B cell (primary cell): ENCODE measurements around the gene KRIT1. TPM values are rescaled to one million over a fixed set of nuclear protein-coding genes. Genes with fewer than 3 reads are reported as not detected.

Experiments
- ATAC-seq: fragments of 200-7000 bp; cut with Tn5 transposase; one replicate; pipeline ENCODE4 v1.10.0; 2021; ENCODE audit warnings: low read depth, mild to moderate bottlenecking, moderate number of reproducible peaks, moderate library complexity
- CTCF ChIA-PET: fragments of 350-600 bp; sonication (Branson Sonifier 250); formaldehyde crosslinking; loops from one replicate; lab custom pipeline; 2021; ENCODE audit warnings: antibody characterized with exemption, inconsistent platforms; lab: Charles Lee
- POLR2A ChIA-PET: fragments of 350-600 bp; sonication (Branson Sonifier 250); formaldehyde crosslinking; loops from one replicate; lab custom pipeline; 2021; ENCODE audit warnings: antibody characterized with exemption; lab: Charles Lee
- DNase-seq: peaks from one replicate; pipeline ENCODE4 v3.0.0; 2013
- H2AFZ ChIP-seq: 2 replicates; pipeline ENCODE4 v1.6.1; 2012; ENCODE audit warnings: mild to moderate bottlenecking, low read depth, low read length; ENCODE audit not compliant: insufficient read depth, poor library complexity, severe bottlenecking
- H3K27ac ChIP-seq, 2 donors: 1 replicate in 1 of 2; 2 replicates in 1 of 2; pipeline ENCODE4 v1.5.1; 2012 to 2013; ENCODE audit warnings: low read length in 2 of 2, mild to moderate bottlenecking in 2 of 2, moderate library complexity in 1 of 2
- H3K27me3 ChIP-seq, 4 experiments: fragments of 200-600 bp in 1 of 4; sonication (generic) in 1 of 4; replicated peaks in 1 of 4; 1 replicate in 2 of 4; 2 replicates in 2 of 4; pipeline versions ENCODE4 v1.6.1 to v1.7.0; 2013 to 2016; ENCODE audit warnings: low read length in 3 of 4, mild to moderate bottlenecking in 2 of 4, mixed read lengths in 1 of 4, moderate library complexity in 1 of 4; ENCODE audit not compliant: insufficient read depth in 4 of 4, control insufficient read depth in 3 of 4; ENCODE audit errors: control extremely low read depth in 1 of 4
- H3K36me3 ChIP-seq, 2 experiments: replicated peaks in 1 of 2; 1 replicate in 1 of 2; 2 replicates in 1 of 2; pipeline versions ENCODE4 v1.6.1 to v1.7.1; 2013; ENCODE audit warnings: low read length in 1 of 2; ENCODE audit not compliant: insufficient read depth in 2 of 2, control insufficient read depth in 1 of 2; ENCODE audit errors: control extremely low read depth in 1 of 2, extremely low read depth in 1 of 2
- H3K4me1 ChIP-seq, 2 donors: fragments of 200-600 bp in 1 of 2; sonication (generic) in 1 of 2; 1 replicate in 1 of 2; 2 replicates in 1 of 2; pipeline versions ENCODE4 v1.5.1 to v1.6.1; 2013 to 2017; ENCODE audit warnings: low read length in 2 of 2; ENCODE audit not compliant: control insufficient read depth in 2 of 2, insufficient read depth in 2 of 2
- H3K4me2 ChIP-seq: replicated peaks from 2 replicates; pipeline ENCODE3; 2012; ENCODE audit warnings: mild to moderate bottlenecking, low read depth, low read length; ENCODE audit not compliant: poor library complexity, severe bottlenecking
- H3K4me3 ChIP-seq, 5 experiments: fragments of 200-600 bp in 1 of 5; sonication (generic) in 1 of 5; 1 replicate in 3 of 5; 2 replicates in 2 of 5; pipeline versions ENCODE4 v1.5.1 to v1.7.0; 2011 to 2016; ENCODE audit warnings: low read length in 4 of 5, mild to moderate bottlenecking in 4 of 5, low read depth in 2 of 5, control low read depth in 1 of 5, moderate library complexity in 1 of 5; ENCODE audit not compliant: insufficient read depth in 1 of 5; ENCODE audit errors: control extremely low read depth in 1 of 5, extremely low read depth in 1 of 5
- H3K79me2 ChIP-seq: fragments of 200-600 bp; sonication (generic); one replicate; pipeline ENCODE4 v1.6.0; 2016; ENCODE audit warnings: low read length; ENCODE audit not compliant: control insufficient read depth, insufficient read depth
- H3K9ac ChIP-seq: fragments of 200-600 bp; sonication (generic); 2 replicates; pipeline ENCODE4 v1.6.1; 2017; ENCODE audit warnings: mild to moderate bottlenecking, low read length, moderate library complexity
- H3K9me3 ChIP-seq, 3 donors: one replicate each; pipeline versions ENCODE4 v1.6.1 to v1.7.1; 2013; ENCODE audit warnings: low read length in 2 of 3; ENCODE audit not compliant: control insufficient read depth in 2 of 3, insufficient read depth in 1 of 3; ENCODE audit errors: control extremely low read depth in 1 of 3
- H4K20me1 ChIP-seq: 2 replicates; pipeline ENCODE4 v1.6.0; 2012; ENCODE audit warnings: mild to moderate bottlenecking, low read length; ENCODE audit not compliant: insufficient read depth, control insufficient read depth, poor library complexity, severe bottlenecking
- H3K27ac Mint-ChIP-seq: one replicate; pipeline ENCODE4 v1.8.0; 2021; ENCODE audit warnings: mixed read lengths
- H3K27me3 Mint-ChIP-seq: one replicate; pipeline ENCODE4 v1.8.0; 2021; ENCODE audit warnings: mixed read lengths
- H3K4me1 Mint-ChIP-seq: one replicate; pipeline ENCODE4 v1.8.0; 2021; ENCODE audit warnings: mixed read lengths
- H3K4me3 Mint-ChIP-seq: one replicate; pipeline ENCODE4 v1.8.0; 2021; ENCODE audit warnings: mixed read lengths
- H3K9me3 Mint-ChIP-seq: one replicate; pipeline ENCODE4 v1.8.0; 2022; ENCODE audit warnings: mixed read lengths; ENCODE audit not compliant: insufficient read depth
- CTCF ChIP-seq: fragments of 200-600 bp; IDR thresholded peaks from one replicate; pipeline ENCODE4 v1.8.0; 2022; ENCODE audit warnings: antibody characterized with exemption, mild to moderate bottlenecking
- EZH2 ChIP-seq: IDR thresholded peaks from 2 replicates; pipeline ENCODE4 v1.6.1; 2012; ENCODE audit warnings: borderline replicate concordance, low read depth, mild to moderate bottlenecking, moderate library complexity, low read length; ENCODE audit not compliant: insufficient read depth, poor library complexity, severe bottlenecking
- WGBS: methylation state at CpG from one replicate; pipeline ENCODE4 v1.1.5; 2013; ENCODE audit warnings: missing lambda C conversion rate; ENCODE audit not compliant: insufficient coverage; 5-methylcytosine and 5-hydroxymethylcytosine counted together
- intact Hi-C: fragments of 100-400 bp; cut with micrococcal nuclease; formaldehyde crosslinking; loops from one replicate; pipeline ENCODE4 v1.10.0; 2022
- polyA plus RNA-seq: library from polyadenylated mRNA; depleted of rRNA; stranded (reverse); fragments of >200 nt; gene quantifications from 2 replicates; pipeline ENCODE4 v1.2.3, GENCODE V29; 2012
- total RNA-seq, 2 donors: library from RNA; stranded (reverse); fragments of 120-200 nt in 1 of 2; gene quantifications; 1 replicate in 1 of 2; 2 replicates in 1 of 2; pipeline versions ENCODE4 v1.2.3 to v1.2.4, GENCODE V29; 2013 to 2022

KRIT1 gene
- total and polyA plus RNA-seq, 2 donors (not counting 1 experiment from before 2014, with no cell fraction given): 25.0 to 78.1 TPM

- no peak overlapping the region for H3K27ac ChIP-seq
- DNase-seq (no peak), ATAC-seq (no peak)
- CTCF ChIA-PET: interaction anchor here (0.6 kb wide), 1 partner anchor 95 kb away, joined by 3 read pairs; no protein-coding TSS in a partner anchor
- H2AFZ ChIP-seq: no peak overlapping the region
- no peak overlapping the region for H3K27ac Mint-ChIP-seq
- no peaks in the 10 kb centered on the region for H4K20me1 ChIP-seq
- no peak overlapping the region for H3K9ac ChIP-seq
- no peak overlapping the region for H3K4me3 Mint-ChIP-seq
- intact Hi-C loops: no loop called here
- H3K4me1 ChIP-seq: no peaks in the 10 kb centered on the region
- no peak overlapping the region for H3K4me3 ChIP-seq
- H3K79me2 ChIP-seq: no peaks in the 10 kb centered on the region
- H3K9me3 ChIP-seq: no peaks in the 10 kb centered on the region
- peaks cover 12% of the 10 kb centered on the region for H3K9me3 Mint-ChIP-seq
- H3K27me3 Mint-ChIP-seq: no peaks in the 10 kb centered on the region
- H3K27me3 ChIP-seq: no peaks in the 10 kb centered on the region
- H3K36me3 ChIP-seq: peaks cover 2 to 45% of the 10 kb centered on the region in 2 experiments
- POLR2A ChIA-PET: no interaction called here
- no peak for TF ChIP-seq CTCF
- TF ChIP-seq EZH2: no peak
- no peaks in the 10 kb centered on the region for H3K4me1 Mint-ChIP-seq
- WGBS: 100% methylated on average over 2 of the region's 2 CpGs
- no peak overlapping the region for H3K4me2 ChIP-seq
Measured at GRCh38 chr7:92228100-92228499, 17.6 kb downstream of the KRIT1 start.

- Histone ChIP-seq H3K79me2 (no peaks in the 10 kb centered on the region), H3K4me3 (no peak overlapping the region), H2AFZ (no peak overlapping the region), H3K4me2 (no peak overlapping the region), H3K27me3 (no peaks in the 10 kb centered on the region), H4K20me1 (no peaks in the 10 kb centered on the region), H3K4me1 (no peaks in the 10 kb centered on the region), H3K9ac (no peak overlapping the region), H3K36me3 (peaks cover 2 to 45% of the 10 kb centered on the region in 2 experiments), H3K27ac (no peak overlapping the region), H3K9me3 (no peaks in the 10 kb centered on the region)
- POLR2A ChIA-PET: no interaction called here
- Mint-ChIP-seq H3K27me3 (no peaks in the 10 kb centered on the region), H3K27ac (no peak overlapping the region), H3K4me1 (no peaks in the 10 kb centered on the region), H3K4me3 (no peak overlapping the region), H3K9me3 (peaks cover 12% of the 10 kb centered on the region)
- no CpG with 5 or more reads among the region's 4 CpGs for WGBS
- ATAC-seq (no peak), DNase-seq (no peak)
- CTCF ChIA-PET: no interaction called here
- intact Hi-C loops: no loop called here
- no peak for TF ChIP-seq EZH2
- no peak for TF ChIP-seq CTCF
Measured at GRCh38 chr7:92226981-92227380, 18.7 kb downstream of the KRIT1 start.
